Measurements from ENCODE around the gene GLOD4. TPM values are rescaled to one million over a fixed set of nuclear protein-coding genes. Genes with fewer than 3 reads are reported as not detected.
A peak's percentile ranks its signal among the peaks of the same experiment; 100 is the strongest.
"Not testable (repeated sequence)": the region's sequence is repeated elsewhere in the genome, so short reads cannot be mapped to it uniquely, and the experiment has no call there.

GLOD4 gene
- polyA plus RNA-seq (2013), result 35.3 and 36.5 TPM in 2 replicates

GRCh38 chr17:781805-782731 lies at the start of gene GLOD4, which contains the start of gene MRM3:
GLOD4 (minus strand) TSS chr17:782280; CDS start chr17:782255, 25 bp downstream.
MRM3 (plus strand) TSS chr17:782353; CDS start chr17:782379, 26 bp downstream.
- peak within 1 kb of the TSS; percentile 83 for H4K91ac ChIP-seq (ENCODE audit: low read depth, low read length)
- H3K79me2 ChIP-seq (ENCODE audit: control insufficient read depth, insufficient read depth, low read length, poor library complexity), result peaks cover 4% of the 10 kb centered on the region
- peak within 1 kb of the TSS; percentile 59 for H4K8ac ChIP-seq (ENCODE audit: low read depth, low read length)
- H3K23ac ChIP-seq (ENCODE audit: low read length), result no peak within 1 kb of the TSS
- no peak within 1 kb of the TSS for H2BK12ac ChIP-seq (ENCODE audit: low read length)
- H3K27me3 ChIP-seq (ENCODE audit: insufficient read depth, low read length), result no peaks in the 10 kb centered on the region
- peak within 1 kb of the TSS; percentile 85 for H3K4ac ChIP-seq (ENCODE audit: low read depth, low read length)
- peak within 1 kb of the TSS; percentile 60 for H2BK5ac ChIP-seq (ENCODE audit: low read depth, low read length, poor library complexity)
- peak within 1 kb of the TSS; percentile 39 for H3K27ac ChIP-seq (ENCODE audit: low read depth, low read length)
- H3K9me3 ChIP-seq (ENCODE audit: insufficient read depth, low read depth, low read length), result no peaks in the 10 kb centered on the region
- peak; percentile 92 to 96 for DNase-seq
- H3K4me3 ChIP-seq (ENCODE audit: low read depth, low read length), result peak within 1 kb of the TSS; percentile 92
- peaks cover 9 to 23% of the 10 kb centered on the region in 2 experiments for H3K36me3 ChIP-seq (ENCODE audit: control insufficient read depth in 1 of 2, insufficient read depth in 2 of 2, low read length in 2 of 2)
- WGBS (ENCODE audit: extremely low coverage, insufficient coverage, insufficient read length), result no CpG with 5 or more reads among the region's 87 CpGs
- peak within 1 kb of the TSS; percentile 57 for H4K12ac ChIP-seq (ENCODE audit: low read depth, low read length)
- H3K79me1 ChIP-seq (ENCODE audit: low read length), result peaks cover 4% of the 10 kb centered on the region
- peak within 1 kb of the TSS; percentile 71 for H2AFZ ChIP-seq (ENCODE audit: insufficient read depth, low read length, poor library complexity)
- H3K18ac ChIP-seq (ENCODE audit: low read length), result peak within 1 kb of the TSS; percentile 81
- H3K4me1 ChIP-seq (ENCODE audit: control insufficient read depth in 1 of 2, insufficient read depth in 2 of 2, low read length in 2 of 2), result peaks cover 2 to 5% of the 10 kb centered on the region in 2 experiments
- H3K9ac ChIP-seq (ENCODE audit: low read length), result peak within 1 kb of the TSS; percentile 78
- H2BK120ac ChIP-seq (ENCODE audit: insufficient read depth, low read length, poor library complexity), result peak within 1 kb of the TSS; percentile 34
- peak within 1 kb of the TSS; percentile 71 for H3K14ac ChIP-seq (ENCODE audit: low read length)
- H2AK5ac ChIP-seq (ENCODE audit: low read length), result peak within 1 kb of the TSS; percentile 37
- peak within 1 kb of the TSS; percentile 94 for H3K4me2 ChIP-seq (ENCODE audit: low read length)

GRCh38 chr17:830950-831349 lies 48.9 kb upstream of the GLOD4 start:
- no peak for DNase-seq
- no peaks in the 10 kb centered on the region for H3K9me3 ChIP-seq (ENCODE audit: insufficient read depth, low read depth, low read length)
- no peak overlapping the region for H4K12ac ChIP-seq (ENCODE audit: low read depth, low read length)
- H3K36me3 ChIP-seq (ENCODE audit: control insufficient read depth in 1 of 2, insufficient read depth in 2 of 2, low read length in 2 of 2), result no peaks in the 10 kb centered on the region
- H3K18ac ChIP-seq (ENCODE audit: low read length), result no peak overlapping the region
- no peak overlapping the region for H2BK5ac ChIP-seq (ENCODE audit: low read depth, low read length, poor library complexity)
- H3K27me3 ChIP-seq (ENCODE audit: insufficient read depth, low read length), result no peaks in the 10 kb centered on the region
- peaks cover 2 to 6% of the 10 kb centered on the region in 2 experiments for H3K4me1 ChIP-seq (ENCODE audit: control insufficient read depth in 1 of 2, insufficient read depth in 2 of 2, low read length in 2 of 2)
- peaks cover 2% of the 10 kb centered on the region for H3K79me1 ChIP-seq (ENCODE audit: low read length)
- H3K14ac ChIP-seq (ENCODE audit: low read length), result no peak overlapping the region
- peaks cover 3% of the 10 kb centered on the region for H3K79me2 ChIP-seq (ENCODE audit: control insufficient read depth, insufficient read depth, low read length, poor library complexity)
- H2AFZ ChIP-seq (ENCODE audit: insufficient read depth, low read length, poor library complexity), result no peak overlapping the region
- H3K4ac ChIP-seq (ENCODE audit: low read depth, low read length), result no peak overlapping the region
- no peak overlapping the region for H3K9ac ChIP-seq (ENCODE audit: low read length)
- H2BK120ac ChIP-seq (ENCODE audit: insufficient read depth, low read length, poor library complexity), result no peak overlapping the region
- H3K4me3 ChIP-seq (ENCODE audit: low read depth, low read length), result no peak overlapping the region
- H3K23ac ChIP-seq (ENCODE audit: low read length), result no peak overlapping the region
- WGBS (ENCODE audit: extremely low coverage, insufficient coverage, insufficient read length), result no CpG with 5 or more reads among the region's 7 CpGs
- H4K8ac ChIP-seq (ENCODE audit: low read depth, low read length), result no peak overlapping the region
- no peak overlapping the region for H3K4me2 ChIP-seq (ENCODE audit: low read length)
- H4K91ac ChIP-seq (ENCODE audit: low read depth, low read length), result no peak overlapping the region
- H2BK12ac ChIP-seq (ENCODE audit: low read length), result no peak overlapping the region
- no peak overlapping the region for H2AK5ac ChIP-seq (ENCODE audit: low read length)
- no peak overlapping the region for H3K27ac ChIP-seq (ENCODE audit: low read depth, low read length)

- no peaks in the 10 kb centered on the region for H3K27me3 ChIP-seq (ENCODE audit: insufficient read depth, low read length)
- no peak overlapping the region for H3K9ac ChIP-seq (ENCODE audit: low read length)
- H3K4me1 ChIP-seq (ENCODE audit: control insufficient read depth in 1 of 2, insufficient read depth in 2 of 2, low read length in 2 of 2), result peaks cover 2 to 3% of the 10 kb centered on the region in 2 experiments
- no peak for DNase-seq
- no peak overlapping the region for H2BK5ac ChIP-seq (ENCODE audit: low read depth, low read length, poor library complexity)
- H4K8ac ChIP-seq (ENCODE audit: low read depth, low read length), result no peak overlapping the region
- no peak overlapping the region for H2BK120ac ChIP-seq (ENCODE audit: insufficient read depth, low read length, poor library complexity)
- H2AK5ac ChIP-seq (ENCODE audit: low read length), result no peak overlapping the region
- H4K91ac ChIP-seq (ENCODE audit: low read depth, low read length), result no peak overlapping the region
- H3K4ac ChIP-seq (ENCODE audit: low read depth, low read length), result peak overlapping the region; percentile 12
- peaks cover 4 to 5% of the 10 kb centered on the region in 2 experiments for H3K36me3 ChIP-seq (ENCODE audit: control insufficient read depth in 1 of 2, insufficient read depth in 2 of 2, low read length in 2 of 2)
- peaks cover 3% of the 10 kb centered on the region for H3K79me2 ChIP-seq (ENCODE audit: control insufficient read depth, insufficient read depth, low read length, poor library complexity)
- H2AFZ ChIP-seq (ENCODE audit: insufficient read depth, low read length, poor library complexity), result no peak overlapping the region
- WGBS (ENCODE audit: extremely low coverage, insufficient coverage, insufficient read length), result no CpG with 5 or more reads among the region's 19 CpGs
- H3K4me2 ChIP-seq (ENCODE audit: low read length), result no peak overlapping the region
- no peak overlapping the region for H3K23ac ChIP-seq (ENCODE audit: low read length)
- peaks cover 2% of the 10 kb centered on the region for H3K79me1 ChIP-seq (ENCODE audit: low read length)
- no peak overlapping the region for H3K27ac ChIP-seq (ENCODE audit: low read depth, low read length)
- no peak overlapping the region for H3K14ac ChIP-seq (ENCODE audit: low read length)
- no peak overlapping the region for H4K12ac ChIP-seq (ENCODE audit: low read depth, low read length)
- no peak overlapping the region for H2BK12ac ChIP-seq (ENCODE audit: low read length)
- no peaks in the 10 kb centered on the region for H3K9me3 ChIP-seq (ENCODE audit: insufficient read depth, low read depth, low read length)
- no peak overlapping the region for H3K4me3 ChIP-seq (ENCODE audit: low read depth, low read length)
- no peak overlapping the region for H3K18ac ChIP-seq (ENCODE audit: low read length)
These were observed 48.3 kb upstream of the GLOD4 start for GRCh38 chr17:830381-830780.

GRCh38 chr17:829614-830013 lies 47.5 kb upstream of the GLOD4 start:
- not testable (repeated sequence) for H3K9me3 ChIP-seq (ENCODE audit: insufficient read depth, low read depth, low read length); H3K14ac ChIP-seq (ENCODE audit: low read length); H2BK5ac ChIP-seq (ENCODE audit: low read depth, low read length, poor library complexity); H3K18ac ChIP-seq (ENCODE audit: low read length); H3K4me2 ChIP-seq (ENCODE audit: low read length); H3K27ac ChIP-seq (ENCODE audit: low read depth, low read length); H3K9ac ChIP-seq (ENCODE audit: low read length); H3K23ac ChIP-seq (ENCODE audit: low read length); H4K12ac ChIP-seq (ENCODE audit: low read depth, low read length); H4K8ac ChIP-seq (ENCODE audit: low read depth, low read length); H3K4me3 ChIP-seq (ENCODE audit: low read depth, low read length); H2BK120ac ChIP-seq (ENCODE audit: insufficient read depth, low read length, poor library complexity); H3K79me1 ChIP-seq (ENCODE audit: low read length); H2AK5ac ChIP-seq (ENCODE audit: low read length); H3K4me1 ChIP-seq (ENCODE audit: control insufficient read depth in 1 of 2, insufficient read depth in 2 of 2, low read length in 2 of 2); H4K91ac ChIP-seq (ENCODE audit: low read depth, low read length); H2BK12ac ChIP-seq (ENCODE audit: low read length); H3K4ac ChIP-seq (ENCODE audit: low read depth, low read length); H3K27me3 ChIP-seq (ENCODE audit: insufficient read depth, low read length); DNase-seq; H3K79me2 ChIP-seq (ENCODE audit: control insufficient read depth, insufficient read depth, low read length, poor library complexity); H2AFZ ChIP-seq (ENCODE audit: insufficient read depth, low read length, poor library complexity)
- no CpG with 5 or more reads among the region's 3 CpGs for WGBS (ENCODE audit: extremely low coverage, insufficient coverage, insufficient read length)
- peaks cover 10% of the 10 kb centered on the region in 2 experiments for H3K36me3 ChIP-seq (ENCODE audit: control insufficient read depth in 1 of 2, insufficient read depth in 2 of 2, low read length in 2 of 2)
